Activated T-cell treated with anti-CD3 and anti-CD28 coated beads for 1 hour (primary cell): ENCODE measurements around the gene PIGL.
"Not testable (repeated sequence)": the region's sequence is repeated elsewhere in the genome, so short reads cannot be mapped to it uniquely, and the experiment has no call there.

Experiments used
- DNase-seq: peaks from one replicate; pipeline ENCODE4 v3.0.0-alpha.2; 2020; ENCODE audit warnings: low read depth

The PIGL gene

DNA sequence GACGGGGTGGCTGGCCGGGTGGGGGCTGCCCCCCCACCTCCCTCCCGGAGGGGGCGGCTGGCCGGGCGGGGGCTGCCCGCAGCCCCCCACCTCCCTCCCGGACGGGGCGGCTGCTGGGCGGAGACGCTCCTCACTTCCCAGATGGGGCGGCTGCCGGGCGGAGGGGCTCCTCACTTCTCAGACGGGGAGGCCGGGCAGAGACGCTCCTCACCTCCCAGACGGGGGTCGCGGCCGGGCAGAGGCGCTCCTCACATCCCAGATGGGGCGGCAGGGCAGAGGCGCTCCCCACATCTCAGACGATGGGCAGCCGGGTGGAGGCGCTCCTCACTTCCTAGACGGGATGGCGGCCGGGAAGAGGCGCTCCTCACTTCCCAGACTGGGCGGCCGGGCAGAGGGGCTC, 95.1 kb downstream of the PIGL start:
- not testable (repeated sequence) for DNase-seq

DNA sequence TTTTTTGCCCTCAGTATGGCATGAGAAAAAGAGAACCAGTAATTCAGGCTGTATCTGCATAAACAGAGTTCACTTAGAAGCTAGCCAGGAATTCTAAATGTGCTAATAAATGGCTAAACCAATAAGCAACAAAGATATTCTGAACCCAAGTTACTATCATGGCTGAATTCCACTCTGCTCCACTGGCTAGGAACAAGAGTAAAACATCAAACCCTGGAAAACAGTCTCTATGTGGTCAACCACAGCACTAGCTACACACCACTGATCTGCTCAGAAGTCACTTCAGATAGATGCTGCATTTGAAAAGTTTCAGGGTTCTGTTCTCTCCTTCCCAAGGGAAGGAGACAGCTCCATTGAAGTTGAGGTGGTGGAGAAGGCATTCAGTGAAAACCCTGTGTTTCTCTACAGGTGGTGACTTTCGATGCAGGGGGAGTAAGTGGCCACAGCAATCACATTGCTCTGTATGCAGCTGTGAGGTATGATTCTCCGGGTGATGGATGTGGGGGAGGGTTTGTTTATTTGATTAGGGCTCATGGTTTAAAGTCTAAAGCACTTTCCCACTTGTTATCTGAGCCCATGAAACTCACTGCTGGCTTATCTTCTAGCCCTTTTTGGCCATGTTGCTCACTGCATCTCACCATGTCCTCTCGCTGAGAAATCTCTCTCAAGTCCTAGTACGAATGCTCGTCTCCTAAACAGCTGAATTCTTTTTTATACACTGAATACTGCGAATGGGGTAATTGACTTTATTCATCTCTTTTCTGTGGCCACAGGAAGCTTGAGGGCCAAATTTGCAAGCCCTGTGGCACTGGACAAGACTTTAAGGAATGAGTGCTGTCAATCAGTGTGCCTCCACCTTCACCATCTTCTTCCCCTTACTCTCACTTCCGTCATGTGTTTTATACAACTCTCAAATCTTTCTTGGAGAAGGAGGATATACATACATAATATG, 96.4 kb downstream of the PIGL start:
- no peak for DNase-seq

DNA sequence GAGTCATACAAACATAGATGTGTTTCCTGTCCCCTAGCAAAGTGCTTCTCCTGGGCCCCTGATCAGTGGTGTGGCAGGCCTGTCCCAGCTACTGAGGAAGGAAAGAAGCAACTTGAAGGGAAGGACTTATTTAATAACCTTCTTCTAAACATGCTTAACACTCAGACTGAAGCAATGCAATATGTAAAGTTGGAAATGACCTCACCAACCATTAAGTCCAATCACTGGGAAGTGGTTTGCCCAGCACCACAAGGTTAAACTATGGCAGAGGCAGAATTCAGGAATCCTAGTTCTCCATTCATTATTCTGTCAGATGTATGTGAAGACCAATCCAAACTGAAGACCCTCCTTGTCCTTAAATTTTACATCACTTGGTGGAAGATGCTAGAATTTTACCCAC, 97.2 kb downstream of the PIGL start:
- DNase-seq, result no peak

DNA sequence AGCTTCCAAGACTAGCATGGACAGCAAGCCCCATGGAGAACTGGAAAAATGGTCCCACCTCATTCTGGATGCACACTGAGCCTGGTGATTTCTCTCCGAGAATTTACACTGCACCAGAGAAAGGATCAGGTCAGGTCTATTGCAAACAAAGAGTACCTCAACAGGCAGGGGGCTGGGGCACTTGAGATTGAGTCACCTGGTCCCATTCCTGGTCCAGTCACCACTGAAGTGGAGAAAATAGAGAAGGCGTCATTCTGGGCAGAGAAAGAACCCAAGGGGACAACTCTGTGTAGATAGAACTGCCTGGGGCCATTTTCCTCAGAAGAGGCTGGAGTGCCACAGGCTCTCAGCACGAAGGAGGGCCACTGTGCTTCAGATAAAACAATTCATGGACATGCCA, 97.8 kb downstream of the PIGL start:
- no peak for DNase-seq

DNA sequence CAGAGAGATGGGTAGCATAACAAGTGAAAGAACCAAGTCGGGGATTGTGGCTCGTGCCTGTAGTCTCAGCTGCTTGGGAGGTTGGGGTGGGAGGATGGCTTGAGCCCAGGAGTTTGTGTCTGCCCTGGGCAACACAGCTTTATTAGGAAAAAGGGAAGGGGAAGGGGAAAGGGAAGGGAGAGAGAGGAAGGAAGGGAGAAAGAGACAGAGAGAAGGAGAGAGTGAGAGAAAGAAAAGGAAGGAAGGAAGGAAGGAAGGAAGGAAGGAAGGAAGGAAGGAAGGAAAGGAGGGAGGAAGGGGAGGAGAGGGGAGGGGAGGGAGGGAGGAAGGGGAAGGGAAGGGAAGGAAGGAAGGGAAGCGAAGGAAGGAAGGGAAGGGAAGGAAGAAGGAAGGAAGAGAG, 103.0 kb downstream of the PIGL start:
- DNase-seq, result no peak

DNA sequence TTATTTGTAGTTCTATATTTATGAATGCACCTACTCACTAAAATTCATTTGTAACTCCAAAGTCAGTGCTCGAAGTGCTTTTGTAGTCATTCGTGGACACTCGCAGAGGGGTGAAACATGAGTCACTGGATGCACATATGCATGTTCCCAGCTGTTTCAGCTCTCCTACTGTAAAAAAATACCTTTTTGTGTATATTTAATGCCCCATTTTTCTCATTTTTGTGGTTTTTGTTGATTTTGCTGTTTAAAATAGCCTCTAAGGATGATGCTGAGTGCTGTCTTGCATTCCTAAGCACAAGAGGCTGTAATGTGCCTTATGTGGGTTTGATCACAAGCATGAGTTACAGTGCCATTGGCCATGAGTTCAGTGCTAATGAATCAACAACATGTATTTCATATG, 105.6 kb downstream of the PIGL start:
- DNase-seq, result no peak

DNA sequence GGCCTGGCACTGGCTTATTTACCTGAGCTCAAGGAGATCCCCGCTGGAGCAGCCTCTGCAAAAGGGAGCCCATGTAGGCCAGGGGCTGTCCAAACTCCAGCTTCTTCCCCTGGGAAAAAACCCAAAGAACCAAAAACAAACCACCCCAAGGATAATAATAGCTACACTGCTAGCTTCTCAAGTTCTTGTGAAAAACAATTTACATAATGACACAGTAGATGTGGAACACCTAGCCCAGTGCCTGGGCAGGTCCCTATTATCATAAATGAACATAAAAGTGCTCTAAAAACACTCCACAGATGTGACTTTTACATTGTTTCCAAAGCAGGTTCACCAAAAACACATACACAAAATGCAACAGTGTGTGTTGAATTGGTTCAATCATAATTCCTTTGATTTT, 109.0 kb downstream of the PIGL start:
- no peak for DNase-seq

DNA sequence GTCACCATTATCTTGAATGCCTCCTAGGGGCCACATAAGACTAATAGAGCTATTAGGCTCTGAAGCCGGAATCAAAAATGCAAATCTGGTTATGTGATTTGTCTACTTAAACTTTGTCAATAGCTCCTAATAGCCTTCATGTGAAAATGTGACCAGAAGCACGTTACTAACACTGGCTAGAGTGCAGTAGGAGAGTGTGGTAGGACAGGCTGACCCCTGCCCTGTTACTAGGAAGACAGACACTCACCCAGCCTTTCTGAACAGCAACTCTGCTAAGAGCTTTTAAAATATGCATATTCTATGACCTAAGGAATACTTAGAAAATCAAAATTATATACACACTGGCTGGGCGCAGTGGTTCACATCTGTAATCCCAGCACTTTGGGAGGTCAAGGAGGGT, 110.0 kb downstream of the PIGL start:
- DNase-seq, result no peak

DNA sequence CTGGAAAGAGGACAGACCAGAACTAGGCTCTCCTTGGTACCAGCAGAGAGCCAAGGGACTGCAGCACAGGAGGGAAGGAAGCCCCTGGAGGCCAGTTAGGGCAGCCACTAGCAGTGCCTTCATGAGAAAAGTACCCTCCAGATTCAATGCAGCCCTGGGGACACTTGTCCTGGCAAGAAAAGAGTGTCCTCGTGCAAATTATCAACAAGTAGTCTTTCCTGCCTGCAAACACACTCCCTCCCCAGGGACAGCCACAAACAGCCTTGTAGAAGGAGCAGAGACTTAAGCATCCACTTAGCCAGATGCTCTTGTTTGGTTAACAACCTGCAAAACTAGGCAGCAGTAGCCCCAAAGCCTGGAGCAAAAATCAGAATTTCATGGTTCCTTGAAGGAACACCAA, 112.0 kb downstream of the PIGL start:
- DNase-seq, result no peak

DNA sequence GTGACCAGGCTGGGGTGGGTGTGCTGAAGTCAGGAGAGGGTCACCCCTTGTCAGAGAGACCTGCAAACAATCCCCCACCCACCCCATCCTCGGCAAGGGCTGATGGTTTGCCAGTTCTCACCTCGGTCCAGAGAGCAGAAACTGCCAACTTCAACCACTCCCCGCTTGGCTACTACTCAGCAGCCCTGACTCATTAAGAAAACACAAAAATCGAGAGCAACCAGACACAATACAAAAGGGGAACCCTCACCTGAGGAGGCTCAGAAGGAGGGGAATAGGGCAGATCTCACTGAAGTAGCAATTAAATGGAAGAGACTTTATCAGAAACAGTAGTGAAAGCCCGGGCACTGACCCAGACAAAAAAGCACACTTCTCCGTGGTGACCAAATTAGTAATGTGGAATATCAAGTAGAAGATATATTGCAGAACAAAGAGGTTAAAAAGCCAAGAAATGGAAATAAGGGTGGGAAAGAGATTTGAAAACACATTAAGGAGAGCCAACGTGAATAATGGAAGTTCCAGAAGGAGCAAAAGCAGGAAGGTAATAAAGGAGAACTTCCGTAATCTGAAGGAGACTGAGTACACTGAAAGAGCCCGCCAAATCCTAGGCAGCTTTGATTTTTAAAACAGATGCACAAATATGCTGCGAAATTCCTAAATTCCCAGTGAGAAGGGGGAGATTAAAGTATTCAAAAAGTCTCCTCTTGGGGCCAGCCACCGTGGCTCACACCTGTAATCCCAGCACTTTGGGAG, 112.7 kb downstream of the PIGL start:
- DNase-seq, result no peak

DNA sequence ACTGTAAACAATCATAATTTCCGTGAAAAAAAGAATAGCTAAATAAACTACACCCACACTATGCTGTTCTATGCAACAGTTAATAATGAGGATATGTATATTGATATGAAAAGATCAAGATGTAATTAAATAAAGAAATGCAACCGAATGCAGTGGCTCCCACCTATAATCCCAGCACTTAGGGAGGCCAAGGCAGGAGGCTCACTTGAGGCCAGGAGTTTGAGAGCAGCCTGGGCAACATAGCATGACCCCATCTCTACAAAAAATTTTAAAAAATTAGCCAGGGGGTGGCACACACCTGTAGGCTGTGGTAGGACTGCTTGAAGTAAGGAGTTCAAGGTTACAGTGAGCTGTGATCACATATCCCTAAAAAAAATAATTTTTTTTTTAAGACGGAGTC, 121.4 kb downstream of the PIGL start:
- DNase-seq, result no peak

DNA sequence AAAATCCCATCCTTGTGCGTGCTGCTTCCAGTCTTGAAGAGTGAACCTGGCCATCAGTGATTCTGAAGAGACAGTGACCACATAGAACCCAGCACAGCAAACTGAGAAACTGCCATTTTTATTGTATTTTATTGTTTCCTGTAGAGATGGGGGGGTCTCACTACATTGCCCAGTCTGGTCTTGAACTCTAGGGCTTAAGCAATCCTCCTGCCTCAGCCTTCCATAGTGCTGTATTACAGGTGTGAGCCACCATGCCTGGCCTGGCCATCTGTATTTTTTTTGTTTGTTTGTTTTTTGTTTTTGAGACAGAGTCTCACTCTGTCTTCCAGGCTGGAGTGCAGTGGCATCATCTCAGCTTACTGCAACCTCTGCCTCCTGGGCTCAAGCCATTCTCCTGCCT, 122.4 kb downstream of the PIGL start:
- DNase-seq, result no peak

DNA sequence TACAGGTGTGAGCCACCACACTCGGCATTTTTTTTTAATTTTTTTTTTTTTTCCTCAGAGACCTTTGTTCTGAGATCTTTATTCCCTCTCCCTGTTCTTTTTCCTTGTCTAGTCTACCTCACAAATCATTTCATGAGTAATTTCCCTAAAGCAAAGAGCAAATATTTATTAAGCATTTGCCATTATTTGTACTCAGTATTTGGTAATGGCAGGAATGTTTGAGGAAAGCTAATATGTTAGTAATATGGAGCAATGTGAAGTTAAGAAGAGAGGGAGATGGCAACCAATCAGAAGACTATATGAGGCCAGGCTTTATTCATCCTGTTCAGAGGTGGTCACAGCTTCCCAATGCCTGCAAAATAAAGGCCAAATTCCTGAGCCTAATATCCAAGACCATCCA, 122.9 kb downstream of the PIGL start:
- DNase-seq, result no peak

DNA sequence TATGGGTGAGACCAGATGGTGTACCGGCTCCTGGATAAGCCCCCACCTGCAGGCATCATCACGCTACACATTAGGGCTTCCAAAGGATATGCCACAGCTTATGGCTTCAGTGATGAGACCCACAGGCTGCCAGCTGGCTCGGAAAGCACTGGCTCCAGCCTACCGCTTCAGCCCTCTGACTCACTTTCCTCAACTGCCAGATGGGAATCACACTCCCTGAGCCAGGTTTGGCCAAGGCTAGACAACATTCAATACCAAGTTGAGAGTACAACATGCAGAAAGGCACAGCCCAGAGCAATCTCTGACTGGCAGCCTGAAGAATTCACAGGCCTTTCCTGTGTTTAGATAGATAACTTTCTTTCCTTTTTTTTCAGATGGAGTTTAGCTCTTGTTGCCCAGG, 126.0 kb downstream of the PIGL start:
- DNase-seq, result no peak

DNA sequence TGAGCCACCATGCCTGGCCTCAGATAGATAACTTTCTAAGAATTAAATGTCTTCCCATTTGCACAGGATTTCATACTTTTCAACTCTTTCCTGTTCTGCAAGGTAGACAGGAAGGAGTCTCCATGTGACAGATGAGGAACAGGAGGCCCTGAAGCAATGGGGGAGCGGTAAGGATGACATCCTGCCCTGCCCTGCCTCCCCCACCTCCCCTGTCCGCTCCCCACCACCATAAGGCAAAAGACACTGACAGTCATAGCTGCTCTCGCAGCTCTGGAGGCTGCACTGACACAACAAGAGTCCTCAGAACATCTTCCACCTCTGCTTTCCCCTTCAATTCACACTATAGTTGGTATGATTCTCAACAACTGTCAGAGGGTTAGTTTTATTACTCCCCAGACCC, 126.6 kb downstream of the PIGL start:
- DNase-seq, result no peak

DNA sequence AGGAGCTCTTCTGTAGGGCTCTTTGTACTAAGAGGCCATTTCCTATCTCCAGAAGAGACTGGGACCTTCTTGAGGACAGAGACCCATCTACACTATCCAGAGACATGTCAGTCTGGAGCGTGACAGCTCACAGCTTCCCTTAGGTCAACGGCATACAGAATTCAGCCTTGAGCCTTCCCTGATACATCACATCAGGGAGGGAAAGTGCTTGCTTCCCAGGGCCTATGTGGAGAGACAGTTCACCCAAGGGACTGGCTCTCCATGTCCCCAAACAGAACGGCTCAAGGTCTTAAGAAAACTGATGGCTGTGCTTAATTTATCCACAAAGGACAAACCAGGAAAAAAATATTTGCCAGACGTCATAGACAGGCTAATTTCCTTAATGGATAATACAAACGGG, 128.6 kb downstream of the PIGL start:
- no peak for DNase-seq

DNA sequence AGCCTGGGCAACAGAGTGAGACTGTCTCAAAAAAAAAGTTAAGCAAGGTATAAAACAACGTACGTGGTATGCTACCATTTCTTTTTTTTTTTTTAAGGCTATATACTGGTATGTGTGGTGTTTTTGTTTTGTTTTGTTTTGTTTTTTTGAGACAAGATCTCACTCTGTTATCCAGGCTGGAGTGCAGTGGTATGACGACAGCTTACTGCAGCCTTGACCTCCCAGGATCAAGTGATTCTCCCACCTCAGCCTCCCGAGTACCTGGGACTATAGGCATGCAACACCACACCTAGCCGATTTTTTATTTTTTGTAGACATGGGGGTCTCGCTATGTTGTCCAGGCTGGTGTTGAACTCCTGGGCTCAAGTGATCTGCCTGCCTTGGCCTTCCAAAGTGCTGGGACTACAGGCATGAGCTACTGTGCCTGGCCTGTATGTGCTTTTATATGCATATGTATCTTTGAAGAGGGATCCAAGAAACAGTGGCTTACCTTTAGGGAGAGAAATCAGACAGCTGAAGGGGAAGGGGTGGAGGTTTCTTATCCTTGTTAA, 129.8 kb downstream of the PIGL start:
- DNase-seq, result no peak

DNA sequence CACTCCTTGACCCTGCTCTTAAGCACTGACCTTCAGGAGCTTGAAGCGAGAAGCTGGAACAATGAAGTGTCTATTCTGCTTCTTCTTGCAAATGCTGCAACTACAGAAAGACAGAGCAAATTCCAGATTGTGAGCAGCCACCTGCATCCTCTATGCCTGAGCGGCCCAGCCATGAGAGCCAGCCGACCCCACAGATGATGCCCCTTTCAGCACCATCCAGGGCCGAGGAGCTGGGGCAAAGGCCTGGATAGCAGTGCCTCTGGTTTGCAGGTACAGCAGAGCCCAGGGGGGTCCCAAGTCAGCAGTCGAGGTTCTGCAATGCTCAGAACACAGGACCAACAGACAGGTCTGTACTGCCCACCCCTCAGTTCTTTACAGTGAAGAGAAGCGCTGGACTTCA, 131.6 kb downstream of the PIGL start:
- DNase-seq, result no peak

DNA sequence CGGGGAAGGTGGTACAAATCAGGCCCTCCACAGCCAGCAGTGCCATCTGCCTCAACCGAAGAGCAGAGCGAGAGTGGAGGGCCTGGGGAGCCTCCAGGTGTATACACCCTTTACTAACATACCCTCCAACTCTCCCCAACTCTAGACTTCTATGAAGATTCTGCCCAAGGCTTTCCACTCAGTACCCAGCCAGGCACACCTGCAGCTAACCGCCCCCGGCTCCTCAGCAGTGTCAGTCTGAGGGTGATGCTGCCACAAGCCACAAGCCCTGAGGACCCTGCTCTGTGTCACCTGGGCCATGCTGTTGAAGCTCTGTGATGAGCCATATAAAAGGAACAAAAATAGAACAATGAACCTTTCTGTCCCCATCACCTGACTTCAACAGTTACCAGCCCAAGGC, 132.4 kb downstream of the PIGL start:
- DNase-seq, result no peak

DNA sequence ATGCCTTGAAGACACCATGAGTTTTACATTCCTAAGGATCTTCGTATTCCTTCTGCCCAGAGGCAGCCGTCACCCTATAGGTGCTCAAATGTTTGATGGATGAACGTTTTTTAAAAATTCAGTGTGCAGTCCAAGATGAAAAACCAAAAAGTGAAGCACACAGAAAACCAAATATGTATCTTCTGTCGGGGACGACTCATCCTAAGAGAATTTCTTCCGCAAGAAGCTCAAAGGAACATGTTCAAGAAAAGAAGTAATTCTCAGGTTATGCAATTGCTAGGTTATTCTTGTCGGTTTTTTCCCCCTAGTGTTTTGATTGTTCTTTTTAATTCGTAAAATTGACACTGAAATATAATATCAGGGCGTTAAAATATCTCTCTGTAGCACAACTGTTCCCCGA, 134.8 kb downstream of the PIGL start:
- no peak for DNase-seq

DNA sequence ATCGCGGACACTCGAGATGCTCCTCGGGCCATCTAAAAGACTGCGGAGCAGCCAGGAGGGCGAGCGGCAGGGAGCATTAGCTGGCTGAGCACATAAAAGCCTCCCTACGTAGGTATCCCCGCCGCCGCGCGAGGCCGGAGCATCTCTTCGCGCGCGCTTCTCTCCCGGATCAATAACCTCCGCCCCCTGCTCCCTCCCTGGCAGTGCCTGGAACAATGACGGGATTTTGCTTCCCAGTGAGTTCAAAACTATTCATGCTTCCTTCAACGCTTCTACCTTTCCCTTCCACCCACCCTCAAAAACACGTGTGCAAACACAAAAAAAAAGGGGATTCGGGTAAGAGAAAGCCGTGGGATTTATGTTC, 135.3 kb downstream of the PIGL start:
- DNase-seq, result peak; percentile 12

DNA sequence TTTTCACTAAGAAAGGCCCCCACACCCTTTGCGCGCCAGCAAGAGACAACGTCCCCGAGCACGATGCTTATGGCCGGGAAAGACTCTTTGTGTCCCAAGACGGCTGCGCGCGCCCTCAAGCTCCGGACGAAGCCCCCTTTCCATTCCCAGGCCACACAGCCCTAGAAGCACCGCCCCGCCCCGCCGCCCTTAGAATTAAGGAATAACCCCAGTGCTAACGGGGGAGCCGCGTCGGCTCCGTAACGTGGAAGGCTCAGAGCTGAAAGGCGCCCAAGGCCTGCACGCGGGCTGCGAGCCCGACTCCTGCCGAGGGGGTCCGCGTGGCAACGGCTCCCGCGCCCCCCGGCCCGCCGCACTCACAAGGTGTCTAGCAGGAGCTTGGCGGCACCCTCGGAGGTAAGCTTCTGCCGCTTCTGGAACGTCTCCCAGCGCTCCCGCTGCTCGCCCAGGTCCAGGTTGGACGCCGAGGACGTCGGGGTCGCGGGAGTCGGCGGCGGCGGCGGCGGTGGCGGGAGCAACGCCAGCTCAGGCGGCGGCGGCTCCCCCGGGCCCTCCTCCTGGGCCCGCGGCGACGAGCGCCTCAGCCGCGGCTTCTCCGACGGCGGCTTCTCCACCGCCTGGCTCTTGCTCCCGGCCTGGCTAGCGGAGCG, 135.8 kb downstream of the PIGL start:
- peak; percentile 17 for DNase-seq
